Ishikawa (cell line): Measurements from ENCODE around the gene RNF113B.

Experiments
- CEBPB ChIP-seq: IDR thresholded peaks from 2 replicates; pipeline ENCODE4 v1.6.1; 2012
- CREB1 ChIP-seq: IDR thresholded peaks from 2 replicates; pipeline ENCODE4 v1.6.1; 2012; ENCODE audit warnings: low read depth
- EGR1 ChIP-seq: IDR thresholded peaks from 2 replicates; pipeline ENCODE4 v1.6.1; 2012
- EP300 ChIP-seq: IDR thresholded peaks from 2 replicates; pipeline ENCODE4 v1.6.1; 2012; ENCODE audit warnings: borderline replicate concordance
- FOXM1 ChIP-seq: IDR thresholded peaks from 2 replicates; pipeline ENCODE4 v1.6.1; 2012; ENCODE audit warnings: low read depth, borderline replicate concordance
- NFIC ChIP-seq: IDR thresholded peaks from 2 replicates; pipeline ENCODE4 v1.6.1; 2012
- RAD21 ChIP-seq: IDR thresholded peaks from 2 replicates; pipeline ENCODE4 v1.6.1; 2012; ENCODE audit warnings: low read depth
- TAF1 ChIP-seq: IDR thresholded peaks from 2 replicates; pipeline ENCODE4 v1.6.1; 2012; ENCODE audit warnings: low read depth, mild to moderate bottlenecking
- TCF12 ChIP-seq: IDR thresholded peaks from 2 replicates; pipeline ENCODE4 v1.6.1; 2012; ENCODE audit warnings: low read depth
- TEAD4 ChIP-seq: IDR thresholded peaks from 2 replicates; pipeline ENCODE4 v1.6.1; 2012
- YY1 ChIP-seq: IDR thresholded peaks from 2 replicates; pipeline ENCODE4 v1.6.1; 2012; ENCODE audit warnings: low read depth
- ZBTB7A ChIP-seq: IDR thresholded peaks from 2 replicates; pipeline ENCODE4 v1.6.1; 2012; ENCODE audit warnings: low read depth
- TF ChIP-seq, protein P1 (sequence below): IDR thresholded peaks from 2 replicates; pipeline ENCODE4 v1.6.1; 2012
- TF ChIP-seq, protein P2 (sequence below): IDR thresholded peaks from 2 replicates; pipeline ENCODE4 v1.6.1; 2012
- TF ChIP-seq, protein P3 (sequence below): IDR thresholded peaks from 2 replicates; pipeline ENCODE4 v1.6.1; 2012; ENCODE audit warnings: low read depth, mild to moderate bottlenecking

The RNF113B gene

DNA sequence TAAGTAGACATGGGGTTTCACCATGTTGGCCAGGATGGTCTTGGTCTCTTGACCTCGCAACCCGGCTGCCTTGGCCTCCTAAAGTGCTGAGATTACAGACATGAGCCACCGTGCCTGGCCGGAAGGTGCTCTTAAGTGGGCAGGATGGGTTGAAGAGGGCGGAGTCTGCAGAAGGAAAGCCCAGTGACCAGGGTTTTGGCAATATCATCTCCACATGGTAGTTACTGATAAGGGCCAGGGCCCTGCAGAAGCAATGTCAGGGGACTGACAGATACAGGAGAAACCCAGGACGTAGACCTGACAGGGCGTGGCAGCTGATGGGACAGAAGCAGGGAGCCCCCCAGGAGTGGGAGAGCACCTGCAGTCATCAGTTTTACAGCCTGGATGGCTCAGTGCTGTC is 45.7 kb upstream of the RNF113B start:
- TF ChIP-seq FOXM1 (no peak), RAD21 (no peak), CEBPB (no peak), EGR1 (no peak), ZBTB7A (no peak), CREB1 (no peak), TAF1 (no peak)
- TF ChIP-seq, protein P1, sequence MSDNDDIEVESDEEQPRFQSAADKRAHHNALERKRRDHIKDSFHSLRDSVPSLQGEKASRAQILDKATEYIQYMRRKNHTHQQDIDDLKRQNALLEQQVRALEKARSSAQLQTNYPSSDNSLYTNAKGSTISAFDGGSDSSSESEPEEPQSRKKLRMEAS = no peak
- TF ChIP-seq, protein P2, sequence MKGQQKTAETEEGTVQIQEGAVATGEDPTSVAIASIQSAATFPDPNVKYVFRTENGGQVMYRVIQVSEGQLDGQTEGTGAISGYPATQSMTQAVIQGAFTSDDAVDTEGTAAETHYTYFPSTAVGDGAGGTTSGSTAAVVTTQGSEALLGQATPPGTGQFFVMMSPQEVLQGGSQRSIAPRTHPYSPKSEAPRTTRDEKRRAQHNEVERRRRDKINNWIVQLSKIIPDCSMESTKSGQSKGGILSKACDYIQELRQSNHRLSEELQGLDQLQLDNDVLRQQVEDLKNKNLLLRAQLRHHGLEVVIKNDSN = no peak

DNA sequence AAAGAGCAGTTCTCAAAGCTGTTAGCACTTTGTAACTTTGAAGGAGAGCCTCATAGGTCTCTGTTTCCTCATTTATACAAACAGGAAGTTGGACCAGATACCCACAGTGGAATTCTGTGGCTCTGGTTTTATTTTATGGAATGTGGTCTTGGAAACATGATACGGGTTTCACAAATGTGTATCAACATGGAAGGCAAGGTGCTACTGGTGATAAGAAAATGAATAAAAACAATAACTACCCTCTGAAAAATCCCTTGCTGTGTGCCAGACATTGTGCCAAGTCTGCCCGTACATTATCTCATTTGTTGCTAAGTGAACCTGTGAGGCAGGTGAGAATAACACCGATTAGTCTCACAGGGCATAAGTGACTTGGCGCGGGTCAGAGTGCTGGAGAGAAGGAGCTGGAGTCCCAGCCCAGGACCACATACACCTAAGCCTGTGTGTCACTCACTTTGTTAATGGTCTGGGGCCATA is 45.0 kb upstream of the RNF113B start:
- TF ChIP-seq NFIC (0 out of 2 replicates have a peak, but pooled peaks have one; percentile 12), TEAD4 (0 out of 2 replicates have a peak, but pooled peaks have one; percentile 36)
- TF ChIP-seq, protein P3, sequence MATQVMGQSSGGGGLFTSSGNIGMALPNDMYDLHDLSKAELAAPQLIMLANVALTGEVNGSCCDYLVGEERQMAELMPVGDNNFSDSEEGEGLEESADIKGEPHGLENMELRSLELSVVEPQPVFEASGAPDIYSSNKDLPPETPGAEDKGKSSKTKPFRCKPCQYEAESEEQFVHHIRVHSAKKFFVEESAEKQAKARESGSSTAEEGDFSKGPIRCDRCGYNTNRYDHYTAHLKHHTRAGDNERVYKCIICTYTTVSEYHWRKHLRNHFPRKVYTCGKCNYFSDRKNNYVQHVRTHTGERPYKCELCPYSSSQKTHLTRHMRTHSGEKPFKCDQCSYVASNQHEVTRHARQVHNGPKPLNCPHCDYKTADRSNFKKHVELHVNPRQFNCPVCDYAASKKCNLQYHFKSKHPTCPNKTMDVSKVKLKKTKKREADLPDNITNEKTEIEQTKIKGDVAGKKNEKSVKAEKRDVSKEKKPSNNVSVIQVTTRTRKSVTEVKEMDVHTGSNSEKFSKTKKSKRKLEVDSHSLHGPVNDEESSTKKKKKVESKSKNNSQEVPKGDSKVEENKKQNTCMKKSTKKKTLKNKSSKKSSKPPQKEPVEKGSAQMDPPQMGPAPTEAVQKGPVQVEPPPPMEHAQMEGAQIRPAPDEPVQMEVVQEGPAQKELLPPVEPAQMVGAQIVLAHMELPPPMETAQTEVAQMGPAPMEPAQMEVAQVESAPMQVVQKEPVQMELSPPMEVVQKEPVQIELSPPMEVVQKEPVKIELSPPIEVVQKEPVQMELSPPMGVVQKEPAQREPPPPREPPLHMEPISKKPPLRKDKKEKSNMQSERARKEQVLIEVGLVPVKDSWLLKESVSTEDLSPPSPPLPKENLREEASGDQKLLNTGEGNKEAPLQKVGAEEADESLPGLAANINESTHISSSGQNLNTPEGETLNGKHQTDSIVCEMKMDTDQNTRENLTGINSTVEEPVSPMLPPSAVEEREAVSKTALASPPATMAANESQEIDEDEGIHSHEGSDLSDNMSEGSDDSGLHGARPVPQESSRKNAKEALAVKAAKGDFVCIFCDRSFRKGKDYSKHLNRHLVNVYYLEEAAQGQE = no peak

DNA sequence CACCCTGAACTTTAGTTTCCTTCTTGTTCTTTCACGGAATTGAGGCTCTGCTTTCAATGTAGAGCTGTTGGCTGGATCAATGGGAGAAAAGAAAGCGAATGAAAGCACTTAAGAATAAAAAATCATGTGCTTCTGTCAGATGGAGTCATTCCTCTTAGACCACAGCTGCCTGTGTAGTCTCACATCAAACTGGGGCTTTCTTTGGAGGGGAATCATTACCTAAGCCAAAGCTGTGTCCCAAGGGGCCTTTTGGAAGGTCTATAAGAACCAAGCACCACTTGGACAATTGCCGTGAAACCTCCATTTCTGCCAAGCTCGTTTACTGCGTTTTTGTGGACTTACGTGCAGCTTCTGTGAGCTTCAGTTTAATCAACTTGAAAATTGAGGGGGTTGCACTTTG is 44.2 kb upstream of the RNF113B start:
- no peak for TF ChIP-seq TEAD4
- no peak for TF ChIP-seq TCF12
- TF ChIP-seq TAF1 = no peak
- no peak for TF ChIP-seq FOXM1
- no peak for TF ChIP-seq EP300
- TF ChIP-seq, protein P3 = no peak
- TF ChIP-seq NFIC = no peak
- no peak for TF ChIP-seq CREB1
- no peak for TF ChIP-seq RAD21
- TF ChIP-seq, protein P2 = no peak
- TF ChIP-seq, protein P1 = no peak
- no peak for TF ChIP-seq EGR1
- TF ChIP-seq ZBTB7A = no peak
- TF ChIP-seq CEBPB = no peak
- TF ChIP-seq YY1 = no peak

DNA sequence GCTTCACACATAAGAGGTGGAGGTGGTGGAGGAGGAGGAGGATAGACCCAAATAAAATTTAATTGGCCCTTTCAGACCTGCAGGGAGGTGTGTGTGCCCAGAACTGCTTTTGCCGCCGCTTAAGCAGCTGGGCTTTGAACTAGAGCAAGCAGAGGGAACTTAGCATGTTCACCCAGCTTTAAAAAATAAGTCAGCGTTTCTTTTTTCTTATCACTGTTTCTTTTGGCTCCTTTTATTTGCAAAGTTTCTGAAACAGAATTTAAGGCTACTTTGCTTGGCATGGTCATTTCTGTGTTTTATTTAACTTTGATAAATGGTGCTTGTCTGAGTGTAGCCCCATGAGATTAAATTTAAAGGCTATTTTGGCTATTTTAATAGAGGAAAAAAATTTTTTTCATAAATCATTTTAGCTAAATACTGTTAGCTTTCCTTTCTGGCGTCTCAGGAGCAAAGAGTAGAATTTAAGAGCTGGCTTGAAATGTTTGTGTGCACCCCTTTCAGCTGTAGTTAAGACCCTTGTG is 43.3 kb upstream of the RNF113B start:
- no peak for TF ChIP-seq YY1
- no peak for TF ChIP-seq TCF12
- TF ChIP-seq, protein P3 = no peak
- TF ChIP-seq TAF1 = no peak
- no peak for TF ChIP-seq FOXM1
- TF ChIP-seq, protein P2 = no peak
- no peak for TF ChIP-seq NFIC
- no peak for TF ChIP-seq EP300
- TF ChIP-seq TEAD4 = no peak
- TF ChIP-seq EGR1 = no peak
- TF ChIP-seq ZBTB7A = no peak
